GM19239 (cell line): ENCODE results near the gene GPX4.

Experiments
- DNase-seq: peaks from one replicate; pipeline ENCODE4 v3.0.0; 2011; ENCODE audit warnings: low spot score; ENCODE audit not compliant: insufficient read length
- FAIRE-seq: peaks from 2 replicates; lab custom pipeline; 2011; peaks lifted over from hg19 to GRCh38; lab: Jason Lieb, UNC

GPX4 gene

GRCh38 chr19:1145635-1146411 lies 42.0 kb downstream of the GPX4 start:
- DNase-seq, result no peak
- no peak for FAIRE-seq

GRCh38 chr19:1146412-1146699 lies 42.6 kb downstream of the GPX4 start:
- DNase-seq (no peak), FAIRE-seq (no peak)

GRCh38 chr19:1146858-1147780 lies 43.3 kb downstream of the GPX4 start:
- DNase-seq (no peak), FAIRE-seq (no peak)

- FAIRE-seq, result no peak
- DNase-seq, result no peak
These were observed 44.2 kb downstream of the GPX4 start for GRCh38 chr19:1147934-1148549.

GRCh38 chr19:1149259-1150045 lies 45.7 kb downstream of the GPX4 start:
- DNase-seq (no peak), FAIRE-seq (no peak)

GRCh38 chr19:1150333-1151036 lies 46.7 kb downstream of the GPX4 start:
- DNase-seq (no peak), FAIRE-seq (no peak)

- DNase-seq (no peak), FAIRE-seq (no peak)
These were observed 47.4 kb downstream of the GPX4 start for GRCh38 chr19:1151037-1151724.

- DNase-seq, result no peak
- FAIRE-seq, result no peak
These were observed 48.3 kb downstream of the GPX4 start for GRCh38 chr19:1151917-1152587.

- no peak for FAIRE-seq
- DNase-seq, result no peak
These were observed 50.3 kb downstream of the GPX4 start for GRCh38 chr19:1153891-1154730.

- no peak for DNase-seq
- FAIRE-seq, result no peak
These were observed 51.0 kb downstream of the GPX4 start for GRCh38 chr19:1154731-1155351.

- no peak for DNase-seq
- FAIRE-seq, result no peak
These were observed 51.8 kb downstream of the GPX4 start for GRCh38 chr19:1155352-1156304.
